ENCODE data around the gene ZCCHC18.

ZCCHC18 gene

GRCh38 chrX:104130808-104131207 lies 18.5 kb downstream of the ZCCHC18 start:
- in situ Hi-C loops (cut with MboI; ENCODE audit: low sequenced_read_pairs) = no loop called here

- in situ Hi-C loops (cut with MboI; ENCODE audit: low sequenced_read_pairs) = no loop called here
These were observed 22.4 kb downstream of the ZCCHC18 start for GRCh38 chrX:104134583-104135261.

GRCh38 chrX:104135677-104136076 lies 23.4 kb downstream of the ZCCHC18 start:
- in situ Hi-C loops (cut with MboI; ENCODE audit: low sequenced_read_pairs) = no loop called here

GRCh38 chrX:104136241-104137019 lies 24.1 kb downstream of the ZCCHC18 start:
- in situ Hi-C loops (cut with MboI; ENCODE audit: low sequenced_read_pairs) = no loop called here

- in situ Hi-C loops (cut with MboI; ENCODE audit: low sequenced_read_pairs) = no loop called here
These were observed 25.2 kb downstream of the ZCCHC18 start for GRCh38 chrX:104137496-104137895.

GRCh38 chrX:104141087-104141760 lies 28.9 kb downstream of the ZCCHC18 start:
- in situ Hi-C loops (cut with MboI; ENCODE audit: low sequenced_read_pairs) = no loop called here

- in situ Hi-C loops (cut with MboI; ENCODE audit: low sequenced_read_pairs) = no loop called here
These were observed 38.7 kb downstream of the ZCCHC18 start for GRCh38 chrX:104151037-104151436.

GRCh38 chrX:104156630-104157529 lies 44.6 kb downstream of the ZCCHC18 start, which contains the start of gene SLC25A53:
TSS of gene SLC25A53 (minus strand) at chrX:104157009. CDS start at chrX:104105257, 51,752 bp downstream.
- in situ Hi-C loops (cut with MboI; ENCODE audit: low sequenced_read_pairs) = no loop called here

Measured in HL-60/S4 treated with retinoic acid at 250 ng/mL for 4 days and 3 days (cell line).